Peyer's patch (tissue), 4 donors: ENCODE measurements around the gene PIEZO1. TPM values are rescaled to one million over a fixed set of nuclear protein-coding genes. Genes with fewer than 3 reads are reported as not detected.

Source experiments
- DNase-seq, 3 donors: peaks; one replicate each; pipeline ENCODE4 v3.0.0-alpha.2; 2017 to 2019
- H3K27ac ChIP-seq, 4 donors: fragments of 200-600 bp; sonication (generic); one replicate each; pipeline ENCODE4 v1.5.1; 2016 to 2019
- H3K27me3 ChIP-seq, 2 donors: fragments of 200-600 bp; sonication (generic); one replicate each; pipeline ENCODE4 v1.5.1; 2019
- H3K36me3 ChIP-seq, 3 donors: fragments of 200-600 bp; sonication (generic); one replicate each; pipeline ENCODE4 v1.5.1; 2016 to 2019
- H3K4me1 ChIP-seq, 4 donors: fragments of 200-600 bp; sonication (generic); one replicate each; pipeline ENCODE4 v1.5.1; 2016 to 2019
- H3K4me3 ChIP-seq, 4 donors: fragments of 200-600 bp; sonication (generic); 1 replicate in 3 of 4; 2 replicates in 1 of 4; pipeline ENCODE4 v1.5.1; 2016 to 2019; ENCODE audit warnings: mild to moderate bottlenecking in 1 of 4
- H3K9me3 ChIP-seq, 4 donors: fragments of 200-600 bp; sonication (generic); one replicate each; pipeline ENCODE4 v1.5.1; 2016 to 2019; ENCODE audit warnings: mild to moderate bottlenecking in 1 of 4
- POLR2A ChIP-seq, 2 donors: fragments of 450-650 bp; IDR thresholded peaks; one replicate each; pipeline ENCODE4 v1.5.1; 2017; ENCODE audit warnings: antibody characterized with exemption in 2 of 2, mild to moderate bottlenecking in 2 of 2, moderate library complexity in 2 of 2
- total RNA-seq, 4 donors: library from RNA; depleted of rRNA; stranded (reverse); fragments of >200 nt; gene quantifications; one replicate each; pipeline ENCODE4 v1.1.0, GENCODE V29; 2016
- TF ChIP-seq, protein P1 (sequence below), 6 experiments: fragments of 450-650 bp in 4 of 6; fragments of 200-600 bp in 2 of 6; sonication (generic) in 1 of 6; IDR thresholded peaks; one replicate each; pipeline ENCODE4 v1.5.1; 2017 to 2019; ENCODE audit warnings: antibody characterized with exemption in 6 of 6, mild to moderate bottlenecking in 3 of 6, moderate library complexity in 1 of 6

PIEZO1 gene
- total RNA-seq, 4 donors from 2014 or later, result 76.9 to 218 (median 183) TPM

DNA sequence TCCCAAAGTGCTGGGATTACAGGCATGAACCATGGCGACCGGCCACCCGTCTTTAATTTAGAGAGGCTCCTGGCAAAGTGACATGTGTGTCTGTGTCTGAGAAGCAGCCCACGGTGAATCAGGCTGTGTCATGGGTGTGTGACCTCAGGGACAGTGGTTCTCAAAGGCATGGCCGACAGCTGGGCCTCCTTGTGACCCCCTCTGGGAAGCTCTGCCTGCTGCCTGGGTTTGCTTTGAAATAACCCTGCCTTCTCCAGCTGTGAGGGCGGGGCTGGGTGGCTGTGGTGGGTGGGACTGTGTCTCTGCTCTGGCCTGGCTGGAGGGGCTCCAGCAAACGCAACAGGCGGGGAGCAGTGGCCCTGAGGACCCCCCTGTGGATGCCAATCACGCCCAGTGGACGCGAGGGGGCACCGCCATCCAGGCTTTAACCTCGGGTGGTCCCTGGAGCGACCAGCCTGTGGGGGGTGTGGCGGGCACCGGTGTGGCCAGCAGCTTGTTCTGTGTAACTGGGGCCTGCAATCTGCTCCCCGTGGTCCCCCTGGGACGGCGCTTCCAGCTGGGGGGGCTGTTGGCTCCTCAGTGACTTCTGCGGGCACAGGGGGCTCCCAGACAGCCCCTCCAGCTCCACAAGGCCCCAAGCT is 35.5 kb upstream of the PIEZO1 start:
- no peak for DNase-seq

DNA sequence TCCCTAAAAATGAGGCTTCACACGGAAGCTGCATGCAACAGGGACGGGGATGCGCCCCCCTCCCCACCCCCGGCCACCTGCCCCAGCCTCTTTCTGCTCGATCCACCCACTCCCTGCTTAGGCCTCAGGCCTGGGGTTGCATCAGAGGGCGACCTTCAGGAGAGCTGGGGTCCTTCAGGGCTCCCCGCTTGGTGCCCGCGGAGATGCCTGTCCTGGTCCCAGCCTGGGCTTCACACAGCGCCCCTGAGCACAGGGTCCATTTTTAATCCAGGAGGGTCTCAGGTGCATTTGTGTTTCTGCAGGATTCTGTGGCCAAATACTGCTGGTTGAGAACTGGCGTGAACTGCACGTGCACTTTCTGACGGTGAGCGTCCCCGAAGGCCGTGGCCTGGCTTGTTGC is 34.1 kb upstream of the PIEZO1 start:
- DNase-seq, result no peak
- Histone ChIP-seq H3K27me3 (no peaks in the 10 kb centered on the region), H3K4me3 (no peak overlapping the region), H3K27ac (no peak overlapping the region), H3K9me3 (no peaks in the 10 kb centered on the region), H3K4me1 (no peaks in the 10 kb centered on the region), H3K36me3 (peaks cover 0 to 20% (median 0%) of the 10 kb centered on the region in 3 donors)
- no peak for TF ChIP-seq POLR2A (IDR thresholded peaks at IDR 0.05)
- TF ChIP-seq, protein P1, sequence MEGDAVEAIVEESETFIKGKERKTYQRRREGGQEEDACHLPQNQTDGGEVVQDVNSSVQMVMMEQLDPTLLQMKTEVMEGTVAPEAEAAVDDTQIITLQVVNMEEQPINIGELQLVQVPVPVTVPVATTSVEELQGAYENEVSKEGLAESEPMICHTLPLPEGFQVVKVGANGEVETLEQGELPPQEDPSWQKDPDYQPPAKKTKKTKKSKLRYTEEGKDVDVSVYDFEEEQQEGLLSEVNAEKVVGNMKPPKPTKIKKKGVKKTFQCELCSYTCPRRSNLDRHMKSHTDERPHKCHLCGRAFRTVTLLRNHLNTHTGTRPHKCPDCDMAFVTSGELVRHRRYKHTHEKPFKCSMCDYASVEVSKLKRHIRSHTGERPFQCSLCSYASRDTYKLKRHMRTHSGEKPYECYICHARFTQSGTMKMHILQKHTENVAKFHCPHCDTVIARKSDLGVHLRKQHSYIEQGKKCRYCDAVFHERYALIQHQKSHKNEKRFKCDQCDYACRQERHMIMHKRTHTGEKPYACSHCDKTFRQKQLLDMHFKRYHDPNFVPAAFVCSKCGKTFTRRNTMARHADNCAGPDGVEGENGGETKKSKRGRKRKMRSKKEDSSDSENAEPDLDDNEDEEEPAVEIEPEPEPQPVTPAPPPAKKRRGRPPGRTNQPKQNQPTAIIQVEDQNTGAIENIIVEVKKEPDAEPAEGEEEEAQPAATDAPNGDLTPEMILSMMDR (IDR thresholded peaks at IDR 0.05), result no peak

More for the DNA sequence above, 35.5 kb upstream of the PIEZO1 start:
- H3K27ac ChIP-seq, result no peak overlapping the region
- H3K4me3 ChIP-seq, result no peak overlapping the region
- TF ChIP-seq POLR2A (IDR thresholded peaks at IDR 0.05), result no peak
- TF ChIP-seq, protein P1 (IDR thresholded peaks at IDR 0.05), result no peak
- no peaks in the 10 kb centered on the region for H3K9me3 ChIP-seq
- no peaks in the 10 kb centered on the region for H3K27me3 ChIP-seq
- peaks cover 0 to 28% (median 0%) of the 10 kb centered on the region in 3 donors for H3K36me3 ChIP-seq
- peaks cover 0 to under 1% (median 0%) of the 10 kb centered on the region in 4 donors for H3K4me1 ChIP-seq

DNA sequence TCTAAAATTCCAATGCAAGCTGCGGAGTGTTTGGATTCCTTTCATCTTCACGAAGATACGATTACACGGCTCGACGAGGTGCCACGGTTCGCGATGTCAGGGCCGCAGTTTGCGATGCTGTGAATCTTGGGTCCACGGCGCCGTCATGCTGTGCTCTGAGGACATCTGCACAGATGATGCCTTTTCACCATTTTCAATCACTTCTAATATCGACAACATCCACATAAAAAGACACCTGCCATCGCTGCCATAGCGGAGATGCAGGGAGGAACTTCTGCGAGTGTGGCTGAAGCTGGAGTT is 33.5 kb upstream of the PIEZO1 start:
- H3K9me3 ChIP-seq, result no peaks in the 10 kb centered on the region
- peaks cover 0 to 15% (median 0%) of the 10 kb centered on the region in 3 donors for H3K36me3 ChIP-seq
- no peak overlapping the region for H3K4me3 ChIP-seq
- TF ChIP-seq POLR2A (IDR thresholded peaks at IDR 0.05), result no peak
- TF ChIP-seq, protein P1 (IDR thresholded peaks at IDR 0.05), result no peak
- H3K27me3 ChIP-seq, result no peaks in the 10 kb centered on the region
- H3K4me1 ChIP-seq, result peaks cover 0 to 4% (median 0%) of the 10 kb centered on the region in 4 donors
- DNase-seq, result no peak
- H3K27ac ChIP-seq, result no peak overlapping the region

DNA sequence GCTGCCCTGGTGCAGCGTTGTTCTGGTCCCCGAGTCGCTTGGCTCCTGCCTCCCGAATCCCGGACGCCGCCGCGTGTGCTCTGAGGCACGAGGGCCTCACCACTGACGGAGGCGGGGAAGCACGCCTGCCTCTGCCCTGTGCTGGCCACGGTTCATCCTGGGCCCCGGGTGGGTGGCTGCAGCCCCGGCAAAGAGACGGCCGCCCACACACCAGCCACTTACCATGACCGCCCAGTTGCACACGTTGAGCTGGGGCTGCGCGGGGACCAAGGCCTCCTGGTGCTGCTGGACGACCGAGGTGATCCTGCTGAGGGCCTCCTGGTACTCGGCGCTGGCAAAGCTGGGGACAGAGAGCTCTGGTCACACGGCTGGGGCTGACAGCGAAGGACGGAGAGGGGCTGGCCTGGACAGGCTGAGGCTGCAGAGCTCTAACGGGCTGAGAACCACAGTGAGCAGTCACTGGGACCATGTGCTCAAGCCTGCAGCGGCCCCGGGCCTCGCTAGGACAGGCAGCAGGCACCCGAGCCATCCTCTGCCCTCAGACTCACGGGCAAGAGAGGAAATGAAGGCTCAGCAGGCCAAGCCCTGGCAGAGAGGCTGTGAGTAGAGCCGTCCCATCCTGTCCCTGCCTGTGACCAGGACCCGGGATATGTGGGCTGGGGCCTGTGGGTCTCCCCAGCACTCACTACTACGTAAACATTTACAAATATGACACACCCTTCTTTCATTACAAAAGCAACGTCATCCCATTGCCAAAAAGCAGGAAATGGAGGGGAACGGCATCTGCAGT is 33.0 kb upstream of the PIEZO1 start:
- Histone ChIP-seq H3K4me1 (peaks cover 0 to 9% (median 2%) of the 10 kb centered on the region in 4 donors), H3K27ac (no peak overlapping the region), H3K4me3 (no peak overlapping the region), H3K36me3 (peaks cover 0 to 12% (median 0%) of the 10 kb centered on the region in 3 donors), H3K9me3 (no peaks in the 10 kb centered on the region), H3K27me3 (no peaks in the 10 kb centered on the region)
- TF ChIP-seq POLR2A (IDR thresholded peaks at IDR 0.05), result no peak
- TF ChIP-seq, protein P1 (IDR thresholded peaks at IDR 0.05), result no peak
- DNase-seq, result no peak

DNA sequence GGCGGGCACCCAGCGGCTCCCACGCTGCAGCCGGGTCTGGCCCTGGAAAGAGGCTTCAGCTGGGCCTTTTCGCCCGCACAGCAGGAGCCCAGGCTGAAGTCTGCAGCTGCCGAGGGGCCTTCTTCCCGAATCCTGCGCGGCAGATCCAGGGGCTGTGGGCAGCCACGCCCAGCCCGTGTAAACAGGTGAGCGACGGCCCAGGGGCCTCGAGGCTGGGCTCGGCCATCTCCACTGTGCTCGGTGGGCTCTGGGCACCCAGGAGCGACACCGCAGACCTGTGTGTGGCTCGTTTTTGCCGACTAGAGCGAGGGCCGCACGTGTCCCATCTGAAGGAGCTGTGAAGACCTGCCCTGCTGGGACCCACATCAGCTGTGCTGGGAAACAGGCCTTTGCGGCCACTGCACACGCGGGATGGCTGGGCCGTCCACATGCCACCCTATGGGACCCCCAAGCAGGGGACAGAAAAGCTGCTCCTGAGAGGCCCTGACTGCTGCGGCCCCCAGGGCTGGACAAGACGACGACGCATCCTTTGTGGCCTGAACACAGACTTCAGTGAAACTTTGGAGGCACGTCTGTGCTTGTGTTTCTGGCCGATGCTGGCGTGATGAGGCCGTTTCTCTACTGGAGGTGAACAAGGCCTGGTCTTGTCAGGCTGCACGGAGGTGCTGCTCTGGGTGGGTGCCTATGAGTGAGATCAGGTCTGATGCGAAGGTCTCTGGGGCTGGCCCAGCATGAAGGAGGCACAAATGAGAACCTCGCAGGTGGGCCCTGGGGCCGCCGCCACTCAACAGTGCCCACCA is 31.9 kb upstream of the PIEZO1 start:
- H3K4me3 ChIP-seq, result no peak overlapping the region
- no peak for TF ChIP-seq POLR2A (IDR thresholded peaks at IDR 0.05)
- TF ChIP-seq, protein P1 (IDR thresholded peaks at IDR 0.05), result no peak
- DNase-seq, result no peak
- peaks cover 0 to 14% (median 7%) of the 10 kb centered on the region in 4 donors for H3K4me1 ChIP-seq
- peaks cover 0 to 2% (median 0%) of the 10 kb centered on the region in 3 donors for H3K36me3 ChIP-seq
- no peaks in the 10 kb centered on the region for H3K27me3 ChIP-seq
- H3K27ac ChIP-seq, result no peak overlapping the region
- H3K9me3 ChIP-seq, result no peaks in the 10 kb centered on the region
